Myocyte (in vitro differentiated cells): ENCODE results near the gene INPP5D. TPM values are rescaled to one million over a fixed set of nuclear protein-coding genes. Genes with fewer than 3 reads are reported as not detected.
"Not testable (repeated sequence)": the region's sequence is repeated elsewhere in the genome, so short reads cannot be mapped to it uniquely, and the experiment has no call there.

Source experiments
- DNase-seq: peaks from one replicate; pipeline ENCODE4 v3.0.0-alpha.2; 2012; ENCODE audit warnings: low read depth
- total RNA-seq: library from RNA; depleted of rRNA; stranded (reverse); fragments of >200 nt; gene quantifications from 2 replicates; pipeline ENCODE4 v1.2.3, GENCODE V29; 2014

Gene INPP5D
- total RNA-seq, 1 donor from 2014 or later: 1.1 TPM

DNA sequence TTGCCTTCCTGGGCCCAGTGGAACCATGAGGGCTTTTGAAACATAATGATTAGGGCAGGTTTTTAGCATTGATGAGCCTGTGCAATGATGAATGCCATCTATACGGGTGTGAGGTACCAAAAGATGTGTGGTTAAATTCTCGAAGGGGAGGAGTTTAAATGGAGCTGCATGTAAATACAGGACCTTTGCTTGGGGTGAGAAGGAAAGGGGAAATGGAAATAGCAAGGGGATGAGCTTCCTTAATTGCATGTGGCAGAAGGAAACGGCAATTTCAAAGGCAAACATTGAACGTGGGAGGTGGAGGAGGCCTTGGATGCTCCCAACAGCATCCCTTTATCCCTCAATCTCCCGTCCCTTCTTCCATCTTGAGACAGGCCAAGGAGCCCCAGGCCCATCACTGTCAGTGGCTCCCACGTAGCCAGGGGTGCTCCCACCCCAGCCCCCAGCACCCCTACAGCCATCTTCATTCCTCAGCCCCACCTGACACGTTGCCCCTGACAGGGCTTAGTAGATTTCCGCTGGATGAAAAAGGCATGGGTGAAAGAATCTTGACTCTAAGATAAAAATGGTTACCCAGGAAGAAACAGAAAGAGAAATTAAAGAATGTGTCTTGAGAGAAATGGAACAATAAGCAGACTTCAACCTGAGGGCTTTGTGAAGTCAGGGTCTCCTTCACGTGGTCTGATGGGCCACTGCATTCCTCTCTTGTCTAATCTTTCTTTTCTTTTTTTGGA is 32.5 kb downstream of the INPP5D start:
- DNase-seq: no peak

DNA sequence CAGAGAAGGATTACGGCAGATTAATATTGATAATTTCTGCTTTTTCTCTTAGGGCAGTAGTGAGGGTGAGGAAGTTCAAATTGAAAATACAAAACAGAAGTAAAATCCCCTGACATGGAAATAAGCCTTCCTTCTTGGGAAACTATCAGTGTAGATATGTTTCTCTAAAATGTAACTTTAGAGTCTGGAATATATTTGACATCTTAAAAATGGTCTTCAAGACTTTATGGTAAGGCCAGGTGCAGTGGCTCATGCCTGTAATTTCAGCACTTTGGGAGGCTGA is 33.0 kb downstream of the INPP5D start:
- DNase-seq: no peak

DNA sequence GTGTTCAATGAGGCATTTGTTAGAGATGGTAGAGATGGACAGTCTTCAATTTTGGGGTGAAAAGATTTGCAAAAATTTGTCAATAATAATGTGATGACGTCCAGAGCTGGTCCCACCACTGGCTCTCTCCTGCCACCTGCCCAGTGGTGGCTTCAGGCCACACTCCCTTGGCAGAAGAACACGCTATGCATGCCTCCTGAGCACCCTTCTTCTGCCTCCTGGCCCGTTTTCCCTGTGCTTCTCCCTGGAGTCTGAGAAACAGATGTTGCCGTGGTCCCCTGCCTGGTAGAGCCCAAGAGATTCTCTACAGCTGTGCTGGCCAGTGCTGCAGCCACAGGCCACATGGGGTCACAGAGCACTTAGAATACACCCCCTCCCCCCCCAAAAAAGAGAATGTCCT is 33.6 kb downstream of the INPP5D start:
- DNase-seq: no peak

DNA sequence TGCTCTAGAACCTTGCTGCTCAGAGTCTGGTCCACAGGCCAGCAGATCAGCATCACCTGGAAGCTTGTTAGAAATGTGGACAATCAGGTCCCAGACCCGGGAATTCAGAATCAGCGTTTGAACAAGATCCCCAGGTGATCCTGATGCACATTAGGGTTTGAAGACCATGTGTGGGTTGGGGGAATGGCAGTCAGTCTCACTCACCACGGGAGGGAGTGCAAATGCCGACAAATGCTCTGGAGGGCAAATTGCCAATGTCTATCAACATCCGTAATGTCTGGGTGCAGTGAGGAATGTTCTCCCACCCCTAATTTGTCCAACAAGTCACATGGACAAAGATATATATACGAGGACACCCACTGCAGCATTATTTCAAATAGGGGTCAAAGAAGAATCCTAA is 34.5 kb downstream of the INPP5D start:
- DNase-seq: no peak

DNA sequence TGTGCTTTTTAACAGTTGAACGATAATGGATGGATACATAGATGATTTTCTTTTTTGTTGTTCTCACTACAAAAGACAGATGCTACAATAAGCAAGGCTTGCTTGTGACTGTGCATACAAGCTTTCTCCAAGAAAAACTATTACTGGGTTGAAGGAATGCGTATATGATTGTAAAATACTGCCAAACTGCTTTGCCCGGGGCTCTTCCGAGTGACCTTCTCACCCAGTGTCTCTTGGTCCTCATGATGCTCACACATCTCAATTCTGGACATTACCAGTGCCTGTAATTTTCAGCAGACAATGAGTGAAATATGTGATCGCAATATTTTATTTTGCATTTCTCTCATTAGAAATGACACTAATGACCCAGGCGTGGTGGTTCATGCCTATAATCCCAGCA is 35.9 kb downstream of the INPP5D start:
- no peak for DNase-seq

DNA sequence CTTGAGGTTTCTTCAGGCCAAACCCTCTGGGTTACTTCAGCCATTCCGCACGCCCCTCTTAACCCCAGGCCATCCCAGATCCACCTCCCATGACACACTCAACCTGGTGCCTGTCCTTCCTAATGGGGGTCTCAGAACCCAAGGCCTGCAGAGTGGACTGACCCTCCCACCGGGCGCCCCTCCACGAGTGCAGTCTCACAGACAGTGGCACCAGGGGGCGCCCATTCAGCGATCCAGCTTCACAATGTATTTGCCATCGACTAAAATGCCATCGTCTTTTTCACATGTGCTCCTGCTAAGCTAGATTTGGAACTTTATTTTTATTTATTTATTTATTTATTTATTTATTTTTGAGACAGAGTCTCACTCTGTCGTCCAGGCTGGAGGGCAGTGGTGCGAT is 38.5 kb downstream of the INPP5D start:
- no peak for DNase-seq

DNA sequence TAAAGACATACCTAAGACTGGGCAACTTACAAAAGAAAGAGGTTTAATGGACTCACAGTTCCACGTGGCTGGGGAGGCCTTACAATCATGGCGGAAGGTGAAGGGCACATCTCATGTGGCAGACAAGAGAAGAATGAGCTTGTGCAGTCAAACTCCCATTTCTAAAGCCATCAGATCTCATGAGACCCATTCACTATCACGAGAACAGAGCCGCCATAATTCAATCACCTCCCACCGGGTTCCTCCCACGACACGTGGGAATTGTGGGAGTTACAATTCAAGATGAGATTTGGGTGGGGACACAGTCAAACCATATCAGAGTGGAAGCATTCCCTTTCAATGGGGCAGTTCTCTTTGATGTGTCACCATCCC is 39.7 kb downstream of the INPP5D start:
- not testable (repeated sequence) for DNase-seq

DNA sequence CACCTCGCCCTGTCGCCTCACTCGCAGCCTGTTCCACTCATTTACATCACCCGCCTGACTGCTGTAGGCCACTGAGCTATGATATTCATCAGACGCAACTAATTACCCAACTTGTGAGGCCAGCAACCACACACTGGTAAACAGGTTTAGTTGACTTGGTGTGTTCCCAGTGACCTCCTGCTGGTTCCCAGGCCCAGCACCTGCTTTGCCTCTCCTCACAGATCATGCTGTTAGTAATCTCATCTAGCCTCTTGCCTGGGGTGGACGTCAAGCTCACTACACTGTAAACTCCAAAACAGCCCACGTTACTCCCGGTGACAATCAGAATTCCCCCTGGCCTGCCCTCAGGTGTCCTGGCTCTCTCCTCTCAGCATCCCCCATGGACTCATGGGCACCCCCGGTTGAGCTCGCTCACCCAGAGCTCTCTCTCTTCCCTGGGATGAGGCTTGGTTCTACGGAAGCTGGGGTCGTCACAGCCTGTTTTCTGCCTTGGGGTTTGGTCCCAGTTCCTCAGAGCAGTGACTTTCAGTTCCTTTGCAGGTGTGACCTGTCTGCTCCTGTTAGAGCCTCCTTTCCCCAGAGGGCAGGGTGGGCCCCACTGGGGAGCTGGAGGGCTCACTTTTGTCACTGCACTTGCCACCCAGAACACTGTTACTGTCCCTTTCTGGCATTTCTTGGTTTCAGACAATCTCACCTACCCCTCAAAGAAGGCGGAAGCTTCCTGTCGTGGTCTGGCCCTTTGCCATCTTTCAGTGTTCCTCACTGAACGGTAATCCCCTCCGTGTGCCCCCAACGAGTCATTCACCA is 40.3 kb downstream of the INPP5D start:
- no peak for DNase-seq

DNA sequence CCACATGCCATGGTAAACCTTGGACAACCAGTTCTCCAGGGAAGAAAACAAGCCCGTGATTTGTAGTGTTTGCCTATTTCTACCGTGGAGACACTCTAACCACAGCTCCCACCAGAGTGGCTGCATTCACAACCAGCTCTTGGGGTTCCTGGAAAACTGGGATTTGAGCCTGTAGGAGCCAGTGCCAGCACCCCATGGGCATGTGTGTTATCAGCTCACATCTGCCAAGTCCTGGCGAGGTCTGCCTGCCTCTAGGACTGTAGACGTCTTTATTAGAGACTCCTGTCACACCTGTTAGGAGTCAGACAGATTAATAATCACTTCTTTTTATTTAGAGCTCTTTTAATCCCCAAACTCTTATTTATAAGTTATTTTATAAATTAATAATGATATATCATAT is 41.0 kb downstream of the INPP5D start:
- no peak for DNase-seq

DNA sequence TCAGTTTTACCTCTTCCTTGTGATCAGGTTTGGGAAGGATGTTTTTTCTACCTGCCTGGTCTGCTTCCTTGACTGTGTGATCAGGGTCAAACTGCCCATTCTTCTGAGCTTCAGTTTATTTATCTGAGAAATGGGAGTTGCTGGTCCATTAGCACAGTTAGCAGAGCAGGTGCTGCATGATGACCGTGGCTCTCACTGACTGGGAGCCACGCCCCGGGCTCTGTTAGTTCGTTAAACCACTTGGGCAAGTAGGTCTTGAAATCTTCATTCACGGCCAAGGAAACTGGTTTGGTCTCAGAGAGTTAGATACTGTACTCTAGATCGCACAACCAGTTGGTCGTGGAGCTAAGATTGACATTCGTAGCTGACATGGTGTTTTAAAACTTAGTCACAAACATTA is 41.7 kb downstream of the INPP5D start:
- DNase-seq: no peak

DNA sequence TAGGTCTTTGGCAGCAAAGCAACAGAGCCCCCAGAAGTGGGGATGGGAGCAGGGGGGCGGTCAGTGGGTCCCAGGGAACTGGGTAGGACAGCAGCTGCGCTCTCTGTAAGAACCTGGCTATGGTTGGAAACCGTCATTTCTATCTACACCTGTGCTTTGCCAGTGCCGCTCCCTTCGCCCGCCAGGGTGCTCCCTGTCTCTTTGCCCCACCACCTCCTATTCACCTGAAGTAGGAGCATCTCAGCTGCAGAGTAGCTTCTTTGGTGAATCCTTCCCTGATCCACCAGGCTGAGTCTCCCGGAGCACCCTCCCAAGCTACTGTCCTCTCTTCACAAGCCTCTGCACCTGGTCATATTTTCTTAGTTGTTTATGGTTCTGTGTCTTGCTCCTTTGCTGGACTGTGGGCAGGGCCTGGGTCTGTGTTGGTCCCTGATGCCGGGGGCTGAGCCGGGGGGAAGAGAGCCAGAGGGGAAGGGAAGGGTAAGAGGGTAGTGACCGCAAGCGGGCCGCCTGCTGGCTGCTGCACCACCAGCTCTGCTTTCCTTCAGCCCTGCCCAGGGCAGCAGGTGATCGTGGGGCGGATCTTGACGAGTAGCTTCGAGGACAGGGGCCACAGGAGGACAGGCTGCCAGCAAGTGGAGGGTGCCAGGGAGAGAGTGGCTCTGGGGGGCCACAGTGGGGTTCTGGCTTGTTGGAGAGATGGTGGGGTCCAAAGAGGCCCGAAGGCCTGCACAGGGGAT is 45.2 kb downstream of the INPP5D start:
- no peak for DNase-seq

DNA sequence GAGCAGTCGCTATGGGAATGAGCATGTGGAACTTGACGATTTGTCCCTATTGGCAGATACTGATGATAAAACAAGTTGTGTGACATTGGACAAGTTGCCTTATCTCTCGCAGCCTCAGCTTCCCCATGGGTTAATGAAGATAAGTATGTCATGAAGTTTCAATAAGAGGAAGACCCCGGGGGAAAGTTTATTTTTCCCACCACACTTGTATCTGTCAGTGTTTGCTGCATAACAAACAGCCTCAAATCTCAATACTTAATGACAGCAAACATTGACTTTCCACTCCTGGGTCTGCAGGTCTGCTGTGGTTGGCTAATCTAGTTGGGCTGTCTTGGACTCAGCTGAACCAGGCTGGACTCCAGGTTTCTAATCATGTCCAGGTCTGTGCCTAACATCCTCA is 45.8 kb downstream of the INPP5D start:
- DNase-seq: no peak

DNA sequence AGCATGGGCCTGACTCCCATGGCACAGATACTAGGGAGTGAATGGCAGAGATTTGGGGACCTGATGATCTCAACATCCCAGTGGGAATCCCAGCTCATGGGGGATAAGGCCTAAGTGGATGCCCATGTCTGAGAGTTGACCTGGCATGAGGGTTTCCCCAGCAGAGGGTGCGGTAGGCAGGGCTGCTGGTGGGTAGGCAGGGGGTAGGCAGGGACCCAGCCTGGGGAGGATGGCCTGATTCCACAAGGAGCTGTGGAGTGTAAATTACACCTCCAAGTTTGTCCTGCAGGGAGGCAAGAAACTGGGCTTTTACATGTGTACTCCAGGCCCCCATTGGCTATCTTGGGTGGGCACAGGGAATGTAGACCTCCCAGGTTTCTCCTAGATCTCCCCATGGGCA is 46.9 kb downstream of the INPP5D start:
- DNase-seq: no peak

DNA sequence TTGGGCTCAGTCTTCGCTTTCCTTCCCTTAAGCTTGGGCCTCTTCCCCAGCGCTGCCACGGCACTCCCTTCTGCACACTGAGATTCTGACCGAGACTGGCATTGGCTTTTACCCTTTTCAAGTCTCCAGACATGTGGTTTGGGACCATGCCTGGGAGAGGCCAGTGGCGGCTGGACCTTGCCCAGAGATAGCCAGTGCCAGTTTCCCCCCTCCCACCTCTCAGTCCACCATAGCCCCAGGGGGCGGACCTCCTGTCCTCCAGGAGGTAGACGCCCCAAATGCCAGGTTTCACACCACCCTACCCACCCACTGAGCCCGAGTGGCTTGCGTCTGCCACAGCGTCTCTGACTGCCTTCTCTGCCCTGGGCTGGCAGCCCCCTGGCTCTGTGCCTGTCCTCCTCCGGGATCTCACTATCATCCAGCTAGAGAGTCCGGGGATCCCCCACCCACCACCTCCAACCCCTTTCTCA is 47.7 kb downstream of the INPP5D start:
- no peak for DNase-seq

DNA sequence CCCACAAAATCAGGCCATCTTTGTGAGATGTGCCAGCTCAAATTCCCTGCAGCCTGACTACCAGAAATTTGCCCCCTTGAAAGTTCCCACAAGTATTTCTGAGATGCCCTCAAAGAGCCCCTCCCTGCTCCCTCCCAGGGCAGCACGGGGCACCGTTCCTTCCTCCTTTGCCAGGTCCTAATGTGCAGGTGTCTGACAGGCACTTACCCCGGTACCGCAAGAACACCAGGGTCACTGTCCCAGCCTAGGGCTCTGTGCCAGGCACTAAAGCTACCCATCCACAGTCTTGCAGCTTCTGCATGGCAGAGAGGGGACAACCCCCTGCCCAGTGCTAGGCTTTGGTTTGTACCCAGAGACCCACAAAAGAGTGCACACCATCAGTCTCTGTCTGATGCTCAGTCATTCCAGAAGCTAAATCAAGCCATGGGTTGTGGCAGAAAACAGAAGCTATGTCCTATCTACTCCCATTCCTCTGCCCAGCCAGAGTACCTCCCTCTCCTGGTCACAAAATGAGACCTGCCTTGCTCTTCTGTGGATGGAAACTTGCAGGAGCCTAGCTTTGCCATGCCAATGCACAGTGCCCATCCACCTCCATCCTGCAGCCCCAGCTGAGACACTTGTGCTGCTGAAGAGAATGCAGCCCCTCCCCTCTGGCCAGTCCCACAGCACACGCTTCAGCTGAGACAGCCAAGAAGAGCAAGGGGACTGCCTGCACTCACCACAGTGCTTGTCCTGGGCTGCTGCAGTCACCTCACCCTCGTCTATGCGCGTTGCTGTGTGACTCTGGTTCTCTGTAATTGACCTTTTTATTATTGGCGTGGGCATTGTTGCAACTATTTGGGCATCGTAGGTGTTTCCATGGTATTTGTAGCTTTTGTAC is 48.7 kb downstream of the INPP5D start:
- DNase-seq: no peak

DNA sequence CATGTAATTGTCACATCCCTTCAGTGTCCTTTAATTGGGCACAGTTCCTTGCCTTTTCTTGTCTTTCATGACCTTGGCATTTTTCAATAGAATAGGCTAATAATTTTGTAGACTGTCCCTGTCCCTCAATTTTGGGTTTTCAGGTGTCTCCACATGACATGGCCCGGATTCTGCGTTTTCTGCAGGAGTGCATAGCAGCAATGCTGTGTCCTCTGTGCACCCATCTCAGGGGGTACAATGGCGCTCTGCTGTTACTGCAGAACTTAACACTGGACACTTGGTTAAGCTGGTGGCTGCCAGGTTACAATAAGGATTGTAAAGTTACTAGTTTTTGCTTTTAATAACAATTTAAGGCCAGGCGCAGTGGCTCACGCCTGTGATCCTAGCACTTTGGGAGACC is 51.3 kb downstream of the INPP5D start:
- DNase-seq: no peak

DNA sequence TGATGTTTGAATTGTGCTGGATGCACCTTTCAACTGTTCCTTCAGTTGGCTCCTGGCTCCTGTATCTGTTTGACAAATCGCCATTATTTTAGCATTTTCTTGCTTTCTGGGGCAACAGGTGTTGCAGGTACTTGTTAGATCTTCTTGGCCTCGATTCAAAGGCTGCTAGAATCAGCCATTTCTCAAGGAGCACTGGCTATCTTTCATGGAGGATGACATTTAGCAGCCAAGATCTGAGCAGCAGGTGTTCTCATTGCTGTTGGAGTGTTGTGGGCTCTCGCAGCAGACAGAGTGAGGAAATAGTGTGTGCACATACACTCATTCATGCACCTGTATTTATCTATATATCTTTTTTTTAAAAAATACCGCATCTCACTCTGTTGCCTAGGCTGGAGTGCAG is 52.2 kb downstream of the INPP5D start:
- no peak for DNase-seq

DNA sequence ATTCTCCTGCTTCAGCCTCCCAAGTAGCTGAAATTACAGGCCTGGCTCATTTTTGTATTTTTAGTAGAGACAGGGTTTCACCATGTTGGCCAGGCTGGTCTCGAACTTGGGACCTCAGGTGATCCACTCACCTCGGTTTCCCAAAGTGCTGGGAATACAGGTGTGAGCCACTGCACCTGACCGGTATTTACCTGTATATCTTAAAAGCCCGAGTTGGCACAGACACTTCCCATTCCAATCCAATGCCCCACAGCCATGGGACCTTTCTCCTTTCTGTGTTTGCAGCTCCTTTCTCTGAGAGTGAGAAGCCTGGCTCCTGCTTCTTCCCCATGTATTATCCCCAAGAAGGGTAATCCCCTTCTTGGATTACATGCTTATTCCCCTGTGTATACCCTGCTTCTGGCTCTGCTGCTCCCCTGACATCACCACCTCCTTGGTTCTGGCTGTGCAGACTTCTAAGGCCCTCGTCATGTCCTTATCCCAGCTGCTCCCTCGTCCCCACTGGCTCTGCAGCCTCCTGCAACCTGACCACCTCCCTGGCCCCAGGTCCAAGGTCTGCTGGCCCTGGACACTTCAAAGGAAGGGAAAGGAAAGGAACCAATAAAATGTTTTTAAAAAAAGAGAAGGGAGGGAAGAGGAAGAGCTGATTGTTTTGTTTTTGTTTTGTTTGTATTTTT is 52.8 kb downstream of the INPP5D start:
- DNase-seq: no peak

DNA sequence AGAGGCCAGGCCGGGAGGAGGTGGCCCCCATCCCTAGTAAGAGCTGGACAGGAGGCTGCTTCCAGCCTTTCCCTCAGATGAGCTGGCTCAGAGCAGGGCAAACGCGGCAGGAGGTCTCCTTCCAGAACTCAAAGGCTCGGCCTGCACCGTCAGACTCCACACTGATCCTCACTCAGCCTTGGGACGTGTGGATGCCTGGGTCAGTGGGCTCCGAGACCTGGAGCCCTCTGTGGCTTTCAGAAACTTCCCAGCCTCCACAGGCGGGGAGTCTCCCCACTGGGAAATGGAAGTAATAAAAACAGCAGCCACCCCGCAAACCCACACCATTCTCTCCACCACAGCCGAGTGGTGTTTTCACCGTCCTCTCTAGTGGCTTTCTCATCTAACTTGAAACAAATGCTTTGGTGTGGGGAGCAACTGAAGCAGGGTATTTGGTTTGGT is 54.3 kb downstream of the INPP5D start:
- no peak for DNase-seq

DNA sequence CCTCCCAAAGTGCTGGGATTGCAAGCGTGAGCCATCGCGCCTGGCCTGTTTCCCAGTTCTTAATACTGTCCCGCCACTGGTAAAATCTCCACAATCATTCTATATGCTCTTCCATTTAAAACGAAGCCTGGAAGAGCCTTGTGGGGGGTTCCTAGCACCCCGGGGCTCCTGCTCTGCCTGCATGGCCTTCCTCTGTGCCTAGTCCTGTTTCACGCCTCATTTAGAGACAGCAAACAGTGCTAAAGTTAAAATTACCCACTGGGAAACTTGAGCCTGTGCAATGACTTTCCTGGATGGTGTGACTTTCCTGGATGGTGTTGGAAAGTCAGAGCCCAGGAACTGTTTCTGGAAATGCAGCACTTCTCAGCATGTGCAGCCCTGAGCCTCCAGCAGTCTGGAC is 55.0 kb downstream of the INPP5D start:
- no peak for DNase-seq

DNA sequence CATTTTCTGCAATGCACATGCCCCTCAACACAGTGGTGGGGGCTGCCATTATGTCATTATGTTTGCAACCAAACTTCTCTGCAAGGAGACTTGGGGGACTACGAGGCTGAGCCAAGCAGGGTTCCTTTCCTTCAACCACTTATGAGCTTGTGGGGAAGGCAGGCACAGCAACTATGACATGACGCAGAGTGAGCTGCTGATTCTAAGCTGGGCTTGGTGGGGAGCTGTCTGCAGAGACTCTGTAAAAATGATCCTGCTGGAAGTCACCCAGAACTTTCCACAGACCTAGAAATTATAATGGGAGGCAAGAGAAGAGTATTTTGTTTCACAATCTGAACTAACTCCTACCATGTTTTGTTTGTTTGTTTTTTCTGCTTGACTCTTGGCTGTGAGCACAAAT is 55.6 kb downstream of the INPP5D start:
- DNase-seq: no peak
